K562 (cell line): ENCODE results near the gene NFS1. TPM values are rescaled to one million over a fixed set of nuclear protein-coding genes. Genes with fewer than 3 reads are reported as not detected.

Experiments
- CBX1 ChIP-seq: sonication (generic); IDR thresholded peaks from 2 replicates; pipeline ENCODE4 v1.6.1; 2016; ENCODE audit warnings: antibody characterized with exemption, low read depth, mild to moderate bottlenecking
- CREB1 ChIP-seq, 2 experiments: sonication (generic) in 1 of 2; formaldehyde crosslinking in 1 of 2; IDR thresholded peaks; 2 replicates each; pipeline versions ENCODE4 v1.6.1 to v1.8.0; 2012 to 2022; ENCODE audit warnings: inconsistent platforms in 1 of 2, mild to moderate bottlenecking in 1 of 2, missing genetic modification reagents in 1 of 2, moderate library complexity in 1 of 2
- DDX20 ChIP-seq: fragments of 450-650 bp; IDR thresholded peaks from 2 replicates; pipeline ENCODE4 v1.6.1; 2016; ENCODE audit warnings: missing genetic modification characterization, low read depth, mild to moderate bottlenecking, missing compliant biosample characterization, moderate library complexity
- ESRRA ChIP-seq: fragments of 450-650 bp; IDR thresholded peaks from 2 replicates; pipeline ENCODE4 v1.6.1; 2014; ENCODE audit warnings: low read depth, mild to moderate bottlenecking, moderate library complexity, borderline replicate concordance
- KLF1 ChIP-seq: fragments of 450-650 bp; IDR thresholded peaks from 2 replicates; pipeline ENCODE4 v1.6.1; 2016; ENCODE audit warnings: missing genetic modification characterization, missing compliant biosample characterization
- MCM3 ChIP-seq: fragments of 450-650 bp; IDR thresholded peaks from 2 replicates; pipeline ENCODE4 v1.6.1; 2016
- NR3C1 ChIP-seq: sonication (generic); formaldehyde crosslinking; IDR thresholded peaks from 2 replicates; pipeline ENCODE4 v1.8.1; 2022; ENCODE audit warnings: missing genetic modification reagents
- SNRNP70 ChIP-seq: fragments of 200-400 bp; formaldehyde crosslinking; optimal IDR thresholded peaks from 2 replicates; pipeline ENCODE3; 2017; ENCODE audit warnings: low read depth, low read length
- STAT5A ChIP-seq: IDR thresholded peaks from 2 replicates; pipeline ENCODE4 v1.6.1; 2012; ENCODE audit warnings: low read length, inconsistent platforms, borderline replicate concordance
- YBX1 ChIP-seq: fragments of 450-650 bp; IDR thresholded peaks from 2 replicates; pipeline ENCODE4 v1.7.1; 2016; ENCODE audit warnings: mild to moderate bottlenecking
- ZNF263 ChIP-seq: sonication (generic); formaldehyde crosslinking; IDR thresholded peaks from 2 replicates; pipeline ENCODE4 v1.8.0; 2022; ENCODE audit warnings: mild to moderate bottlenecking, missing genetic modification reagents, borderline replicate concordance
- ZNF282 ChIP-seq: sonication (generic); formaldehyde crosslinking; IDR thresholded peaks from 2 replicates; pipeline ENCODE4 v1.8.1; 2023; ENCODE audit warnings: missing genetic modification reagents
- ZNF57 ChIP-seq: fragments of 450-650 bp; formaldehyde crosslinking; IDR thresholded peaks from 2 replicates; pipeline ENCODE4 v1.4.0; 2020; ENCODE audit warnings: mild to moderate bottlenecking, moderate library complexity
- ZNF766 ChIP-seq: fragments of 200-800 bp; sonication (Bioruptor generic); conservative IDR thresholded peaks from 2 replicates; pipeline ENCODE4 v1.6.1; 2016; ENCODE audit warnings: missing genetic modification characterization, missing compliant biosample characterization
- polyA plus RNA-seq, 8 experiments: library from polyadenylated mRNA; depleted of rRNA in 4 of 8; stranded (reverse) in 5 of 8; unstranded in 3 of 8; fragments of >200 nt; fragmentation: Nextera tagmentation in 2 of 8; fragmentation: Illumina TruSeq in 1 of 8; extraction: Ambion mirVana in 2 of 8; extraction: Trizol in 1 of 8; gene quantifications; 2 replicates each; pipeline versions ENCODE4 v1.2.1 to v1.2.3, GENCODE V29; 2011 to 2014; ENCODE audit warnings: inconsistent platforms in 1 of 8, missing spikeins in 1 of 8
- total RNA-seq, 7 experiments: library from RNA; depleted of rRNA in 6 of 7; stranded (reverse); fragments of >200 nt in 6 of 7; fragmentation: Illumina TruSeq in 2 of 7; extraction: Trizol in 2 of 7; gene quantifications; 2 replicates each; pipeline versions ENCODE4 v1.2.1 to v1.2.3, GENCODE V29; 2011 to 2021; ENCODE audit warnings: low replicate concordance in 1 of 7
- TF ChIP-seq, protein P1 (sequence below): fragments of 250-450 bp; sonication (Bioruptor Pico); IDR thresholded peaks from 2 replicates; pipeline ENCODE4 v1.5.0; 2022; ENCODE audit warnings: mild to moderate bottlenecking
- TF ChIP-seq, protein P2 (sequence below): IDR thresholded peaks from 2 replicates; pipeline ENCODE4 v1.6.1; 2011; ENCODE audit warnings: borderline replicate concordance, low read depth, mild to moderate bottlenecking, moderate library complexity, low read length; ENCODE audit not compliant: insufficient read depth, poor library complexity, severe bottlenecking
- TF ChIP-seq, protein P3 (sequence below): fragments of 450-650 bp; IDR thresholded peaks from 2 replicates; pipeline ENCODE4 v1.6.1; 2016; ENCODE audit warnings: missing biosample characterization, missing genetic modification characterization
- TF ChIP-seq, protein P4 (sequence below): fragments of 450-650 bp; IDR thresholded peaks from 2 replicates; pipeline ENCODE4 v1.7.1; 2018; ENCODE audit warnings: mild to moderate bottlenecking, low read depth; ENCODE audit not compliant: partially characterized antibody

NFS1 gene
- total and polyA plus RNA-seq, 9 of the 15 experiments (the other 6 are each of a cell fraction or from before 2014, with no cell fraction given): 11.5 to 84.8 (median 47.1) TPM

DNA sequence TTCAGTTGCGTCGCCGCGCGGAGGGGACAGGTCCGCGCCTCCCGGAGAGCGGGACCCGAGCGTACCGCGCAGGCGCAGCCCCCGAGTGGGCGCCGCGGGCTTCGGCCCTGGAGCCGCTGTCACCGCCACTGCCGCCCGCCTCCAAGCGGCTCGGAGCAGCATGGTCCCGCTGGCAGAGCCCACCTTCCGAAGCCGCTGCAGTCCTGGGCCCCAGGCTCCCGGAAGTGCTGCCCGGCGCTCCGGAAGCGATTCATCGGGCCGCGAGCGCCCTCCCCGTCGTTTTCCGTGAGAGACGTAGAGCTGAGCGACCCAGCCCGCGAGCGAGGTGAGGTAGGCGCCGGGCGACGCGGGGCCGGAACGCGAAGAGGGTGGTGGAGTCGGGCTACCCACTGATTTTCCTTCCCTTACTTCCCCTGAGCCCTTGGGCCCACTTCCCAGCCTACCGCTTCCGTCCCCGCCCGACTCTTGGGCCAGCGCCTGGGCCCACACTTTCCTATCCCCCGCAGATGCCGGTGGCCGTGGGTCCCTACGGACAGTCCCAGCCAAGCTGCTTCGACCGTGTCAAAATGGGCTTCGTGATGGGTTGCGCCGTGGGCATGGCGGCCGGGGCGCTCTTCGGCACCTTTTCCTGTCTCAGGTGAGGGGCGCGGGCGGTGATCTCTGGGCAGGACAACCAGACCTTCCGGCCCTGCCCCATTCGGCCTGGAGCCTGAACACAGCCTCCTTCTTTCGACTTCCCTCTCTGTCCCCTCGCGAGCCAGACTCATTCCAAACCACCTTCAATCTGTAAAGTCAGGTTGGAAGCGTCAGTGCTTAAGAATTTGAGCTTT lies at the start of gene NFS1, which contains the start of gene ROMO1 (continued):
- TF ChIP-seq, protein P1, sequence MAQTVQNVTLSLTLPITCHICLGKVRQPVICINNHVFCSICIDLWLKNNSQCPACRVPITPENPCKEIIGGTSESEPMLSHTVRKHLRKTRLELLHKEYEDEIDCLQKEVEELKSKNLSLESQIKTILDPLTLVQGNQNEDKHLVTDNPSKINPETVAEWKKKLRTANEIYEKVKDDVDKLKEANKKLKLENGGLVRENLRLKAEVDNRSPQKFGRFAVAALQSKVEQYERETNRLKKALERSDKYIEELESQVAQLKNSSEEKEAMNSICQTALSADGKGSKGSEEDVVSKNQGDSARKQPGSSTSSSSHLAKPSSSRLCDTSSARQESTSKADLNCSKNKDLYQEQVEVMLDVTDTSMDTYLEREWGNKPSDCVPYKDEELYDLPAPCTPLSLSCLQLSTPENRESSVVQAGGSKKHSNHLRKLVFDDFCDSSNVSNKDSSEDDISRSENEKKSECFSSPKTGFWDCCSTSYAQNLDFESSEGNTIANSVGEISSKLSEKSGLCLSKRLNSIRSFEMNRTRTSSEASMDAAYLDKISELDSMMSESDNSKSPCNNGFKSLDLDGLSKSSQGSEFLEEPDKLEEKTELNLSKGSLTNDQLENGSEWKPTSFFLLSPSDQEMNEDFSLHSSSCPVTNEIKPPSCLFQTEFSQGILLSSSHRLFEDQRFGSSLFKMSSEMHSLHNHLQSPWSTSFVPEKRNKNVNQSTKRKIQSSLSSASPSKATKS (CRISPR knock-in tag): no peak
- TF ChIP-seq ZNF282 (CRISPR knock-in tag) (no peak), ZNF263 (CRISPR knock-in tag) (no peak; the same call in 1 of the 2 replicates), YBX1 (no peak), SNRNP70 (no peak), ZNF57 (no peak), NR3C1 (no peak), ESRRA (peak; percentile 31; the same call in 1 of the 2 replicates), ZNF766 (CRISPR knock-in tag) (no peak), MCM3 (no peak), KLF1 (no peak), CREB1 (IDR thresholded peaks at IDR 0.05) (peak; percentile 98), CREB1 (CRISPR knock-in tag; IDR thresholded peaks at IDR 0.05) (peak; percentile 97), STAT5A (no peak; the same call in 1 of the 2 replicates), CBX1 (no peak), DDX20 (tag) (no peak)
- TF ChIP-seq, protein P2, sequence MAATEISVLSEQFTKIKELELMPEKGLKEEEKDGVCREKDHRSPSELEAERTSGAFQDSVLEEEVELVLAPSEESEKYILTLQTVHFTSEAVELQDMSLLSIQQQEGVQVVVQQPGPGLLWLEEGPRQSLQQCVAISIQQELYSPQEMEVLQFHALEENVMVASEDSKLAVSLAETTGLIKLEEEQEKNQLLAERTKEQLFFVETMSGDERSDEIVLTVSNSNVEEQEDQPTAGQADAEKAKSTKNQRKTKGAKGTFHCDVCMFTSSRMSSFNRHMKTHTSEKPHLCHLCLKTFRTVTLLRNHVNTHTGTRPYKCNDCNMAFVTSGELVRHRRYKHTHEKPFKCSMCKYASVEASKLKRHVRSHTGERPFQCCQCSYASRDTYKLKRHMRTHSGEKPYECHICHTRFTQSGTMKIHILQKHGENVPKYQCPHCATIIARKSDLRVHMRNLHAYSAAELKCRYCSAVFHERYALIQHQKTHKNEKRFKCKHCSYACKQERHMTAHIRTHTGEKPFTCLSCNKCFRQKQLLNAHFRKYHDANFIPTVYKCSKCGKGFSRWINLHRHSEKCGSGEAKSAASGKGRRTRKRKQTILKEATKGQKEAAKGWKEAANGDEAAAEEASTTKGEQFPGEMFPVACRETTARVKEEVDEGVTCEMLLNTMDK: peak; percentile 86
- TF ChIP-seq, protein P3, sequence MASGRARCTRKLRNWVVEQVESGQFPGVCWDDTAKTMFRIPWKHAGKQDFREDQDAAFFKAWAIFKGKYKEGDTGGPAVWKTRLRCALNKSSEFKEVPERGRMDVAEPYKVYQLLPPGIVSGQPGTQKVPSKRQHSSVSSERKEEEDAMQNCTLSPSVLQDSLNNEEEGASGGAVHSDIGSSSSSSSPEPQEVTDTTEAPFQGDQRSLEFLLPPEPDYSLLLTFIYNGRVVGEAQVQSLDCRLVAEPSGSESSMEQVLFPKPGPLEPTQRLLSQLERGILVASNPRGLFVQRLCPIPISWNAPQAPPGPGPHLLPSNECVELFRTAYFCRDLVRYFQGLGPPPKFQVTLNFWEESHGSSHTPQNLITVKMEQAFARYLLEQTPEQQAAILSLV (tag): no peak
- TF ChIP-seq, protein P4, sequence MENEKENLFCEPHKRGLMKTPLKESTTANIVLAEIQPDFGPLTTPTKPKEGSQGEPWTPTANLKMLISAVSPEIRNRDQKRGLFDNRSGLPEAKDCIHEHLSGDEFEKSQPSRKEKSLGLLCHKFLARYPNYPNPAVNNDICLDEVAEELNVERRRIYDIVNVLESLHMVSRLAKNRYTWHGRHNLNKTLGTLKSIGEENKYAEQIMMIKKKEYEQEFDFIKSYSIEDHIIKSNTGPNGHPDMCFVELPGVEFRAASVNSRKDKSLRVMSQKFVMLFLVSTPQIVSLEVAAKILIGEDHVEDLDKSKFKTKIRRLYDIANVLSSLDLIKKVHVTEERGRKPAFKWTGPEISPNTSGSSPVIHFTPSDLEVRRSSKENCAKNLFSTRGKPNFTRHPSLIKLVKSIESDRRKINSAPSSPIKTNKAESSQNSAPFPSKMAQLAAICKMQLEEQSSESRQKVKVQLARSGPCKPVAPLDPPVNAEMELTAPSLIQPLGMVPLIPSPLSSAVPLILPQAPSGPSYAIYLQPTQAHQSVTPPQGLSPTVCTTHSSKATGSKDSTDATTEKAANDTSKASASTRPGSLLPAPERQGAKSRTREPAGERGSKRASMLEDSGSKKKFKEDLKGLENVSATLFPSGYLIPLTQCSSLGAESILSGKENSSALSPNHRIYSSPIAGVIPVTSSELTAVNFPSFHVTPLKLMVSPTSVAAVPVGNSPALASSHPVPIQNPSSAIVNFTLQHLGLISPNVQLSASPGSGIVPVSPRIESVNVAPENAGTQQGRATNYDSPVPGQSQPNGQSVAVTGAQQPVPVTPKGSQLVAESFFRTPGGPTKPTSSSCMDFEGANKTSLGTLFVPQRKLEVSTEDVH: peak; percentile 90
